PC-3 (cell line): ENCODE measurements around the gene CHL1.

Source experiments
- EZH2 ChIP-seq: fragments of 300-600 bp; sonication (generic); IDR thresholded peaks from one replicate; pipeline ENCODE4 v1.6.1; 2017; ENCODE audit warnings: antibody characterized with exemption, mild to moderate bottlenecking, low read length; ENCODE audit not compliant: unreplicated experiment
- EZH2phosphoT487 ChIP-seq: fragments of 300-600 bp; sonication (generic); IDR thresholded peaks from 2 replicates; pipeline ENCODE4 v1.6.1; 2018; ENCODE audit warnings: mild to moderate bottlenecking, antibody characterized with exemption, low read length, borderline replicate concordance
- TF ChIP-seq, protein P1 (sequence below): fragments of 300-600 bp; sonication (generic); conservative IDR thresholded peaks from 2 replicates; pipeline ENCODE4 v1.5.1; 2017; ENCODE audit warnings: antibody characterized with exemption, low read depth, mild to moderate bottlenecking, low read length

DNA sequence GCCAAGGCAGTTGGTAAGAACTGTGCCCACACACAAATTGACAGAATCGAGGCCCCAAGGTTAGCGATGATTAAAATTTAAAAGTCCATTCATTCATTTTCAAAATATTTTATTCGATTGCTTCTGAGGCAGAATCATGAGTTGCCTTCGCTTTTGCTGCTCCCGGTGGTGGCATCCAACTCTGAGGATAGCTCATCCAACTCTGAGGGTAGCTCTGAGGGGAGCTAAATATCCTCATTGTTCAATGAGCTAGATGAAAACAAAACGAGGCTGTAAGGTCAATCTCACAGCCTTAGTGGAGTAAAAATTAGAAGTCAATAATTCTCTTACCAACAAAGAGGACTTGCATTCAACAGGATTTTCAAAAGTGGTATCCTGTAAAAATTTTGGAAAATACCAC lies 897 bp upstream of the CHL1 start:
- TF ChIP-seq, protein P1, sequence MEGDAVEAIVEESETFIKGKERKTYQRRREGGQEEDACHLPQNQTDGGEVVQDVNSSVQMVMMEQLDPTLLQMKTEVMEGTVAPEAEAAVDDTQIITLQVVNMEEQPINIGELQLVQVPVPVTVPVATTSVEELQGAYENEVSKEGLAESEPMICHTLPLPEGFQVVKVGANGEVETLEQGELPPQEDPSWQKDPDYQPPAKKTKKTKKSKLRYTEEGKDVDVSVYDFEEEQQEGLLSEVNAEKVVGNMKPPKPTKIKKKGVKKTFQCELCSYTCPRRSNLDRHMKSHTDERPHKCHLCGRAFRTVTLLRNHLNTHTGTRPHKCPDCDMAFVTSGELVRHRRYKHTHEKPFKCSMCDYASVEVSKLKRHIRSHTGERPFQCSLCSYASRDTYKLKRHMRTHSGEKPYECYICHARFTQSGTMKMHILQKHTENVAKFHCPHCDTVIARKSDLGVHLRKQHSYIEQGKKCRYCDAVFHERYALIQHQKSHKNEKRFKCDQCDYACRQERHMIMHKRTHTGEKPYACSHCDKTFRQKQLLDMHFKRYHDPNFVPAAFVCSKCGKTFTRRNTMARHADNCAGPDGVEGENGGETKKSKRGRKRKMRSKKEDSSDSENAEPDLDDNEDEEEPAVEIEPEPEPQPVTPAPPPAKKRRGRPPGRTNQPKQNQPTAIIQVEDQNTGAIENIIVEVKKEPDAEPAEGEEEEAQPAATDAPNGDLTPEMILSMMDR: no peak
- TF ChIP-seq EZH2phosphoT487: no peak
- no peak for TF ChIP-seq EZH2
